BLaER1 treated with 17β-estradiol and CSF1 and Interleukin-3, amounts not matched to agents 10 nM and 100 nM (cell line): Measurements from ENCODE around the gene PTCHD1.

Source experiments
- H3K27ac ChIP-seq, 11 experiments: shearing (Covaris generic); formaldehyde crosslinking; 2 replicates each; pipeline ENCODE4 v1.8.1; 2022
- H3K27me3 ChIP-seq, 11 experiments: shearing (Covaris generic); formaldehyde crosslinking; 2 replicates each; pipeline ENCODE4 v1.8.1; 2022
- H3K36me3 ChIP-seq, 11 experiments: shearing (Covaris generic); formaldehyde crosslinking; 2 replicates each; pipeline ENCODE4 v1.8.1; 2022
- H3K4me1 ChIP-seq, 10 experiments: shearing (Covaris generic); formaldehyde crosslinking; 2 replicates each; pipeline ENCODE4 v1.8.1; 2022
- H3K4me2 ChIP-seq, 11 experiments: shearing (Covaris generic); formaldehyde crosslinking; 2 replicates each; pipeline ENCODE4 v1.8.1; 2022
- H3K4me3 ChIP-seq, 10 experiments: shearing (Covaris generic); formaldehyde crosslinking; 2 replicates each; pipeline ENCODE4 v1.8.1; 2022
- H3K9ac ChIP-seq, 11 experiments: shearing (Covaris generic); formaldehyde crosslinking; 2 replicates each; pipeline ENCODE4 v1.8.1; 2022
- H3K9me3 ChIP-seq, 11 experiments: shearing (Covaris generic); formaldehyde crosslinking; replicated peaks in 1 of 11; 2 replicates each; pipeline ENCODE4 v1.8.1; 2022
- H4K20me1 ChIP-seq, 11 experiments: shearing (Covaris generic); formaldehyde crosslinking; 2 replicates each; pipeline ENCODE4 v1.8.1; 2022
- Cebpa-rat ChIP-seq, 11 experiments: shearing (Covaris generic); IDR thresholded peaks; 2 replicates each; pipeline ENCODE4 v1.8.1; 2022

The PTCHD1 gene

DNA sequence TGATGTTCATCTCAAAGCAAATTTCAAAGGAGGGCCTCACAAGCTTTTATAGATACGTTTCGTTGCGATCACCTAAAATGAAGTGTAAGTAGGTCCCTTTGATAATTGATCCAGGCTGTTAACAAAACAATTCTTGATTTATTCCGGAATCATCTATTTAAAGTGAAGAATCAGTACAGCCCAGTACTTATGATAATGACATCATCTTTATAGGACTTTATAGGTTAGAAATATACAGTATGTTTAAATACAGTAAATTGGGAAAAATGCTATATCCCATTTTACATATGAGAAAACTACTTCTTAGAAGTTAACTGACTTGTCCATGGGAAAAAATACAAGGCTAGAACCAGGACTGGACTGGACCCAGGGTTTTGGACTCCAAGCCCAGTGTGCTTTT is 3.7 kb downstream of the PTCHD1 start:
- H3K36me3 ChIP-seq = no peaks in the 10 kb centered on the region
- H3K9ac ChIP-seq = no peak overlapping the region
- H3K27me3 ChIP-seq = peaks cover 44 to 50% (median 47%) of the 10 kb centered on the region in 11 experiments
- no peak for TF ChIP-seq Cebpa-rat (IDR thresholded peaks at IDR 0.05)
- H3K27ac ChIP-seq = no peak overlapping the region
- H3K9me3 ChIP-seq = peaks cover 9 to 24% (median 19%) of the 10 kb centered on the region in 11 experiments
- no peak overlapping the region for H3K4me2 ChIP-seq
- H3K4me1 ChIP-seq = peaks cover 0 to 15% (median 6%) of the 10 kb centered on the region in 10 experiments; a peak in 6 of 20 replicates
- no peak overlapping the region for H3K4me3 ChIP-seq
- H4K20me1 ChIP-seq = peaks cover 0 to 5% (median 0%) of the 10 kb centered on the region in 11 experiments; a peak in 4 of 22 replicates

DNA sequence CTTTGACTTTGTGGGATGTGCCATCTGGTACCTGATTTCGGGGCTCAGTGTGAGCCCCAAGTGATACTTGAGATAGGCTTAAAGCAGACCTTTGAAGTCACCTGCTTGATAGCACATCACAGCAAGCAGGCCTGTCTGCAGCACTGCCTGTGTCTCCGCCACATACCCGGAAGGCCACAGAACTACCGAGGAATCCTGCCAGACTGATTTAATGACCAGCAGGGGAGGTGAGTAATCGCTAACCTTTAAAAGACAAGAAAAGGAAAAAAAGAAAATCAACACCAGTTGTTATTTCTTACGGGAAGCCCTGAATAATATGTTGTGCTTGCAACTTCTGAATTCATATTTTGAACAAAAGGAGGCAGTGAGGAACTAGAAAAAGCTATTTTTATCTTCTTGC is 6.8 kb downstream of the PTCHD1 start:
- no peak overlapping the region for H3K4me3 ChIP-seq
- TF ChIP-seq Cebpa-rat (IDR thresholded peaks at IDR 0.05) = no peak
- H4K20me1 ChIP-seq = no peaks in the 10 kb centered on the region
- no peaks in the 10 kb centered on the region for H3K9me3 ChIP-seq
- no peaks in the 10 kb centered on the region for H3K36me3 ChIP-seq
- H3K4me2 ChIP-seq = peak overlapping the region in 5 of 11 experiments; percentile 8 to 38 (median 34); a peak in 4 of 22 replicates
- peaks cover 0 to 8% (median 5%) of the 10 kb centered on the region in 10 experiments; a peak in 3 of 20 replicates for H3K4me1 ChIP-seq
- H3K27ac ChIP-seq = no peak overlapping the region
- H3K27me3 ChIP-seq = peaks cover 13 to 18% (median 16%) of the 10 kb centered on the region in 11 experiments; a peak in 21 of 22 replicates
- H3K9ac ChIP-seq = no peak overlapping the region

DNA sequence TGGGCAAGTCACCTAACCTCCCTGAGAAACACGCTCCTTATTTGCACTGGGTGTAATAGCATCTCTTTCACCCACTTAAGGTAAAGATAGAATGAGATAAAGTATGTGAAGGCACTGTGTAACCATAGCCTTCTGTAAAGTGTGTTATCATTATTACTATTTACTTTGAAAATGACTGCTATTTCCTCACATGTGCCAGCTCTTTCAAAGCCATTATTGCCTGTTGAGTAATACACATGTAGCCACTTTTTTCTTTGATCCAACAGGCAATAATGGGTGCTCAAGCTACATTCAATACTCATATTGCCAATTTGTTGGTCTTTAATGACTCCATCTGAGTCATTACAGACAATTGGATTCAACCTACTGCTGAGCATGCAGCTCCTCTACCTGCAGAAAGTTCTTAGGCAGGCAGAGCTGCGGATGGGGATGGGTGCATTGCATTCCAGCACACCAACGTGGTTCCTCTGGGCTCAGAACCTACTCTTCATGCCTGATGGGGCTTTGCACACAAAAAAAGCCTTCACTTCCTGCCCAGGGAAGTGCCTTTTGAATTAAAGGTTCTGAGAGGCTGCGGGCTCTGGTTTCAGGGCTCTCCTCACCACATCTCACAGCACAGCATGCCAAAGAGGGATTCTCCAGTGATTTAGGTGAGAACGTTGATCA is 9.7 kb downstream of the PTCHD1 start:
- H3K36me3 ChIP-seq = no peaks in the 10 kb centered on the region
- H4K20me1 ChIP-seq = no peaks in the 10 kb centered on the region
- H3K27me3 ChIP-seq = no peaks in the 10 kb centered on the region
- TF ChIP-seq Cebpa-rat (IDR thresholded peaks at IDR 0.05) = no peak
- peaks cover 0 to 8% (median 5%) of the 10 kb centered on the region in 10 experiments; a peak in 3 of 20 replicates for H3K4me1 ChIP-seq
- no peak overlapping the region for H3K27ac ChIP-seq
- no peak overlapping the region for H3K9ac ChIP-seq
- H3K4me2 ChIP-seq = no peak overlapping the region
- H3K4me3 ChIP-seq = no peak overlapping the region
- H3K9me3 ChIP-seq = no peaks in the 10 kb centered on the region

DNA sequence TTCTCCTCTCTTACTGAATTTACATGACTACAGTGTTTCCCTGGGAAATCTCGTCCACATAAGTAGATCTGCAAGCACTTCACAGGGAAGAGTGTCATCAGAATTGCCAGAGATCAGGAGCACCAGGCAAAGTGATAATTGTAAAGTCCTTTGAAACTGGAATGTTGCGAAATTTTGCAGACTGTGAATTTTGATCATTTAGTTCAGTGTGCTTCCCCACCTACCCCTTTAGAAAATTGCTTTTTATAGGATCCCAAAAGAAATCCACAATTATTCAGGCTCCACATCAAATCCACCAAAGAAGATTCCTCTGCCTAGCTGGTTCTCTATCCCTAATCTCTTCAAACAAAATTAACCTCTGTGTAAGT is 10.2 kb downstream of the PTCHD1 start:
- Histone ChIP-seq H3K4me1 (peaks cover 0 to 8% (median 5%) of the 10 kb centered on the region in 10 experiments; a peak in 3 of 20 replicates), H3K27ac (no peak overlapping the region), H3K4me3 (no peak overlapping the region), H4K20me1 (no peaks in the 10 kb centered on the region), H3K9me3 (no peaks in the 10 kb centered on the region), H3K27me3 (no peaks in the 10 kb centered on the region), H3K4me2 (no peak overlapping the region), H3K9ac (no peak overlapping the region), H3K36me3 (no peaks in the 10 kb centered on the region)
- TF ChIP-seq Cebpa-rat (IDR thresholded peaks at IDR 0.05) = peak in 2 of 11 experiments; percentile 41 to 56; a peak in 3 of 22 replicates

DNA sequence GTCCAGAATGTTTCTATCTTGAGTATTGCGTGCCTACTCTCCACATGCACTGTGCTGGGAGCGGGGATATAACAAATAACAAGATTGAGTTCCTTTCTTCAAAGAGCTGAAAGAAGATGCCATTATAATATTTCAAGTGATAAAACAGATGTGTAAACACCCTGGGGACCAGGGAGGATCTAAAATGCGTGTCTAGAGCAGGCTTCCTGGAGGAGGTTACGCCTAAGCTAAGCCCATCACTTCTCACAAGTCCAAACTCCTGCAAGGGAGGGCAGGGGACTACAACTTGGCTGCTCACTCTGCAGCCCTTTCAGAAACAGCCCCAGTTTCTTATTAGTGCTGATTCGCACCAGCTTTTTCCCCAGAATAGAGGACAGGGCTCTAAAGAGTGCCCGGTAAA is 21.5 kb downstream of the PTCHD1 start:
- TF ChIP-seq Cebpa-rat (IDR thresholded peaks at IDR 0.05) = no peak
- no peak overlapping the region for H3K27ac ChIP-seq
- no peaks in the 10 kb centered on the region for H4K20me1 ChIP-seq
- peak overlapping the region in 4 of 11 experiments; percentile 6 to 34 (median 24); a peak in 4 of 22 replicates for H3K4me2 ChIP-seq
- peaks cover 0 to 6% (median 0%) of the 10 kb centered on the region in 11 experiments; a peak in 4 of 22 replicates for H3K9me3 ChIP-seq
- H3K4me3 ChIP-seq = no peak overlapping the region
- no peaks in the 10 kb centered on the region for H3K36me3 ChIP-seq
- no peak overlapping the region; a peak in 1 of 22 replicates for H3K9ac ChIP-seq
- H3K4me1 ChIP-seq = peaks cover 0 to 8% (median 0%) of the 10 kb centered on the region in 10 experiments; a peak in 4 of 20 replicates
- no peaks in the 10 kb centered on the region for H3K27me3 ChIP-seq

DNA sequence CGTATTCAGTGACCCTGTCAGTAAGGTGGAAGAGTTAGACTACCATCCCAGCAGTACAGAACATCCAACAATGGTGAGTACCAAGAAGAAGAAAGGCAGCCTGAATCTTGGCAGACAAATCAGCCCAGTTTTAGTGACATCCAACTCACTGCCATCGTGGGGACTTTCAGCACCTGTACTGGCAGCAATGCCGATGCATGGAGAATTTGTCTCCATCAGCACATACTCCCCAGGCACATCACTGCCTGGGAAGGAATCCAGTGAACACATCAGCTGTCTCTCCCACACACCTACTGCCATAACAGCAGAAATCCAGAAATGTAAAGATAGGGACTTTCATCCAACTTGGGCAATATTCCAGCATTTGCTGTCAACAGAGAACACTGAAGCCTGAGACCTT is 29.8 kb downstream of the PTCHD1 start:
- no peaks in the 10 kb centered on the region for H3K27me3 ChIP-seq
- TF ChIP-seq Cebpa-rat (IDR thresholded peaks at IDR 0.05) = no peak
- no peaks in the 10 kb centered on the region for H3K36me3 ChIP-seq
- H3K9ac ChIP-seq = no peak overlapping the region
- H4K20me1 ChIP-seq = no peaks in the 10 kb centered on the region
- peaks cover 0 to 7% (median 3%) of the 10 kb centered on the region in 11 experiments; a peak in 3 of 22 replicates for H3K9me3 ChIP-seq
- no peak overlapping the region for H3K4me2 ChIP-seq
- H3K4me1 ChIP-seq = no peaks in the 10 kb centered on the region
- no peak overlapping the region for H3K4me3 ChIP-seq
- no peak overlapping the region for H3K27ac ChIP-seq

DNA sequence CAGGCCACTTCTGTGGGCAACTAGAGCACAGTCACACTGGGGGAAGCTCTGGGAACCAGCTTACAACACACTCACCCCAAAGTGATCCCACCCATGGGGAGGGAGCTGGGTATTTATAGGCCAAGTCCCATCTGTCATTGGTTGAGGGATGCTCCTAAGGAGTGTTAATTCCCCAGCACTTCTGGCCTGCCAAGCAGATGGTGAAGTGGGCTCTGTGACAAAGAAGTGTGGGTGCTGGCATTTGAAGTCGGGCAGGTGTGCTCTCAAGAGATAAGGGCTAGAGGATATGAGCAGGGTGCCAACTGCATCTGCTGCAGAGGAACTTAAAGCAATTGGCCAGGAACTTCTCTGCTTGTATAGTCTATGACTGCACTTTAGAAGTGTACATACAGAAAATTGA is 30.9 kb downstream of the PTCHD1 start:
- H4K20me1 ChIP-seq = no peaks in the 10 kb centered on the region
- no peaks in the 10 kb centered on the region for H3K27me3 ChIP-seq
- H3K27ac ChIP-seq = no peak overlapping the region
- no peak overlapping the region for H3K4me2 ChIP-seq
- H3K4me3 ChIP-seq = no peak overlapping the region
- H3K36me3 ChIP-seq = no peaks in the 10 kb centered on the region
- no peak for TF ChIP-seq Cebpa-rat (IDR thresholded peaks at IDR 0.05)
- H3K9me3 ChIP-seq = peaks cover 0 to 7% (median 3%) of the 10 kb centered on the region in 11 experiments; a peak in 3 of 22 replicates
- no peak overlapping the region for H3K9ac ChIP-seq
- no peaks in the 10 kb centered on the region for H3K4me1 ChIP-seq

DNA sequence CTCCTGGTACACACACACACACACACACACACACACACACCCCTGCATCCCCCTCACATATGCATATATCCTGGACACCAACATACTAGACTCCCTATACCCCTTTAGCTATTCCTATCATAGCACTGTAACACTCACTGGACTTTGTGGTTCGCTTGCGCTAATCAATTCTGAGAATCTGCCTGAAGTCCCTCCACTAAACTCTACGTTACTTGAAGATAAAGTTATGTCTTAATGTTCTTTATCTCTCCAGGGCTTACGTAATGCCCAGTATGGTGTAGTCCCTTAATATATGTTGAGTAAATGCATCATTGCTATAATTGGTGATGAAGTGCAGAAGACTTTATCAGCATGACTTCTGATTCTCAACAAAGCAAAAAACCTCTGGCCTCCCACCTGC is 32.3 kb downstream of the PTCHD1 start:
- H3K9ac ChIP-seq = no peak overlapping the region
- peaks cover 0 to 7% (median 3%) of the 10 kb centered on the region in 11 experiments; a peak in 3 of 22 replicates for H3K9me3 ChIP-seq
- H3K36me3 ChIP-seq = no peaks in the 10 kb centered on the region
- H3K4me3 ChIP-seq = no peak overlapping the region
- H3K27ac ChIP-seq = no peak overlapping the region
- H4K20me1 ChIP-seq = no peaks in the 10 kb centered on the region
- H3K4me2 ChIP-seq = no peak overlapping the region
- no peak for TF ChIP-seq Cebpa-rat (IDR thresholded peaks at IDR 0.05)
- H3K4me1 ChIP-seq = no peaks in the 10 kb centered on the region
- no peaks in the 10 kb centered on the region for H3K27me3 ChIP-seq

DNA sequence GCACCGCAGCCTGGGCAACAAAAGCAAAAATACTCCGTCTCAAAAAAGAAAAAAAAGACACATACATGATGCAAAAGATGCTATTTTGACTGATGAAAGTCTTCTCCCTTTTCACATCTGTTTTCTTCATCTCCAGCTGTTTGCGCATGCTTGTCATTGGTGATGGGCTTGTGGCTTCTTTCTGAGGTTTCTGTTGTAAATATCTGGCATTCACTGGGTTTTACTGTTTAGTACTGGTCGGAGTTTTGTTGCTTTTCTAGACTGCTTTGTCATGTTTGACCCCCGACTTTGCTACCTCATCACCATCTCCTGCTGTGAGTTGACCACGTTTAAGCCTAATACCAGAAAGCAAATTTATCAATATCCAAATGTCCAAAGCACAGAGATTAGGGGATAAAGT is 34.4 kb downstream of the PTCHD1 start:
- no peak overlapping the region for H3K4me3 ChIP-seq

More for the DNA sequence above, 34.4 kb downstream of the PTCHD1 start:
- no peak overlapping the region for H3K9ac ChIP-seq
- no peaks in the 10 kb centered on the region for H3K36me3 ChIP-seq
- H3K27ac ChIP-seq = no peak overlapping the region
- H3K4me1 ChIP-seq = no peaks in the 10 kb centered on the region
- H3K27me3 ChIP-seq = no peaks in the 10 kb centered on the region
- no peak overlapping the region for H3K4me2 ChIP-seq
- TF ChIP-seq Cebpa-rat (IDR thresholded peaks at IDR 0.05) = no peak
- no peaks in the 10 kb centered on the region for H4K20me1 ChIP-seq
- H3K9me3 ChIP-seq = no peaks in the 10 kb centered on the region
